ENCODE measurements around the gene GNG13.

- TF ChIP-seq POLR2A (IDR thresholded peaks at IDR 0.05): no peak
- no peak for TF ChIP-seq CTCF (IDR thresholded peaks at IDR 0.05)
- TF ChIP-seq EP300 (IDR thresholded peaks at IDR 0.05): no peak
These were observed 30.5 kb upstream of the GNG13 start for GRCh38 chr16:830871-831570.

All from tibial nerve (tissue), 4 donors.